NK-92 (cell line): Measurements from ENCODE around the gene PRR14L.
"Not testable (repeated sequence)": the region's sequence is repeated elsewhere in the genome, so short reads cannot be mapped to it uniquely, and the experiment has no call there.

Experiments
- DNase-seq: peaks from one replicate; lab custom pipeline; 2025; ENCODE audit not compliant: unreplicated experiment; lab: John Stamatoyannopoulos, UW

The PRR14L gene

DNA sequence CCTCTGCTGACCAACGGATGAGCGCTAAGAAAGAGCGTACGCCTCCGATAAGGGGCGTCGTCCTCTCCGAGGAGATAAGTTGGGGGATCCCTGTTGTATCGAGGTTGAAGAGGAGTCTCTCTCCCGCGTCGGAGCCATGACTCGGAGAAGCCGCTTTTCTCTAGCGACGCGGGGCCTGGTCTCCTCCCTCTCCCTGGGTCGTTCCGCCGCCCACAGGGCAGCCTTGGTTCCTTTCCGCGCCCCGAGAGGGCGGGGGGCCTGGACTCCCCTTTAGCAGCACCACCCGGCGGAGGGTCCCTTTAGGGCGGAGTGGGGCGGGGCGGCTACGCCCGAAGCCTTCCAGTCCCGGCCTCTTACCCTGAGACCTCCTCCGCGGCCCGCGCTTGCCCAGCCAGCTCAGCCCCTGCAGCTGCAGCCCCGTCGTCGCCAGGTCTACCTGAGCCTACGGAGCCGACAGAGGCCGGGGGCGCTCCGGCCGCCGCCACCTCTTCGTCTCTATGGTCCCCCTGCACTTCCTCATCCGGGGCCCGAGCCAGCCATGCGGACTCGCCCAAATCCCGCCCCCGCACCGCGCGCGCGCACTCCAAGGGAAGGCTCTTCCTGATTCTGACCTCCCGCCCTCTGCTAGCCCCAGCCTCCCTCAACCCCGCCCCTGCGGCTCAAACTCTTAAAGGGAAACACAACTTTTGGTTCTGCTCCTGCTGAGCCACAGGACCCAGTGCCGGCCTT lies at the start of gene PRR14L:
PRR14L (minus strand) TSS at position 497 of the 729 bp plus-strand sequence. CDS start 11,272 bp downstream, outside the sequence.
- DNase-seq: peak; percentile 75

DNA sequence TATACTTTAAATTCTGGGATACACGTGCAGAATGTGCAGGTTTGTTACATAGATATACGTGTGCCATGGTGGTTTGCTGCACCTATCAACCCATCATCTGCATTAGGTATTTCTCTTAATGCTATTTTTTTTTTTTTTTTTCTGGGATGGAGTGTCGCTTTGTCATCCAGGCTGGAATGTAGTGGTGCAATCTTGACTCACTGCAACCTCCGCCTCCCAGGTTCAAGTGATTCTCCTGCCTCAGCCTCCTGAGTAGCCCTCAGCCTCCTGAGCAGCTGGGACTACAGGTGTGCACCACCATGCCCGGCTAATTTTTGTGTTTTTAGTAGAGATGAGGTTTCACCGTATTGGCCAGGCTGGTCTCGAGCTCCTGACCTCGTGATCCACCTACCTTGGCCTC lies 49.4 kb upstream of the PRR14L start:
- DNase-seq: not testable (repeated sequence)

- no peak for DNase-seq
Observed at GRCh38 chr22:31790240-31790639, 40.3 kb upstream of the PRR14L start.

- no peak for DNase-seq
Observed at GRCh38 chr22:31789803-31790202, 39.9 kb upstream of the PRR14L start.

DNA sequence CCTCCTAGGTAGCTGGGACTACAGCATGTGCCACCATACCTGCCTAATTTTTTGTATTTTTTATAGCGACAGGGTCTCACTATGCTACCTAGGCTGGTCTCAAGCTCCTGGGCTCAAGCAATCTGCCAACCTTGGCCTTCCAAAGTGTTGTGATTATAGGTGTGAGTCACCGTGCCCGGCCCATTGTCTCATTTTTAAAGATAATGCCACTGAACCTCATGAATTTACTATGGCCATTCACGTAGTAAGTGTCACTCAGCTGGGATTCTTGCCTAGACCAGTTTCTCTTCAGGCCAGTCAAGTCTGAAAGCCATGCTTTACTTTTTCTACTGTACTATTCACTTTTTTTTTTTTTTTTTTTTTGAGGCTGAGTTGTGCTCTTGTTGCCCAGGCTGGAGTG lies 26.3 kb upstream of the PRR14L start:
- DNase-seq: no peak

GRCh38 chr22:31773416-31773815 lies 23.5 kb upstream of the PRR14L start:
- no peak for DNase-seq

DNA sequence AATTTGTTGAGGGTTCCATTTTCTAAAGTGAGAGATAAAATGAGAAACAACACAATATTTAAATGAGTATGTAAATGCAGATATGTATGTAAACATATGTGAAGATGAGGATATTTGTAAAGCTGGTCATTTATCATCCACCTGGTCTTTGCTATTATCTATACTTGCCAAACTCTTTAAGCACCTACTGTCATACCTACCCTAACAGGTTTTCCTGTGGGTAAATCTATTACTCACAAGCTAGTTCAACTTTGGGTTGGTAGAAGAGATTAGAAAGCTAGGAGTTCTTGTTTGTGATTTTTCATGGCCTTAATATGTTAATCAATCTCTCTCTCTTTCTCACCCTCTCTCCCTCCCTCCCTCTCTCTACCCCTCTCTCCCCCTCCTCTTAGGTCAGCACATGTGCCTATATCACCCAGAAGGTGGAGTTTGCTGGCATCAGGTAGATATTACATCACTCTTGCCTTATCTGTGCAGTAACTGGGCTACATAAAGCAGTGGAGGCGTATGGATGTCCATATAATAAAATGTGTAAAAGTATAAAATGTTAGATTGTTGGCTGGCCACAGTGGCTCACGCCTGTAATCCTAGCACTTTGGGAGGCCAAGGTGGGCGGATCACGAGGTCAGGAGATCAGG lies 18.6 kb upstream of the PRR14L start:
- no peak for DNase-seq

GRCh38 chr22:31764785-31765184 lies 14.9 kb upstream of the PRR14L start:
- DNase-seq: no peak

DNA sequence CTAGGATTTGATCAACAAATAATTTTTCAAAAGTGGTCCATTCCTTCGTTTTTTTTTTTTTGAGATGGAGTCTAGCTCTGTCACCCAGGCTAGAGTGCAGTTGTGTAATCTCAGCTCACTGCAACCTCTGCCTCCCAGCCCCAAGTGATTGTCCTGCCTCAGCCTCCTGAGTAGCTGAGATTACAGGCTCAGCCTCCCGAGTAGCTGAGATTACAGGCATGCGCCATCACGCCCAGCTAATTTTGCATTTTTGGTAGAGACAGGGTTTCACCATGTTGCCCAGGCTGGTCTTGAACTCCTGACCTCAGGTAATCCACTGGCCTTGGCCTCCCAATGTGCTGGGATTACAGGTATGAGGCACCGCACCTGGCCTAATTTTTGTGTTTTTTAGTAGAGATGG lies 8.9 kb upstream of the PRR14L start:
- not testable (repeated sequence) for DNase-seq

DNA sequence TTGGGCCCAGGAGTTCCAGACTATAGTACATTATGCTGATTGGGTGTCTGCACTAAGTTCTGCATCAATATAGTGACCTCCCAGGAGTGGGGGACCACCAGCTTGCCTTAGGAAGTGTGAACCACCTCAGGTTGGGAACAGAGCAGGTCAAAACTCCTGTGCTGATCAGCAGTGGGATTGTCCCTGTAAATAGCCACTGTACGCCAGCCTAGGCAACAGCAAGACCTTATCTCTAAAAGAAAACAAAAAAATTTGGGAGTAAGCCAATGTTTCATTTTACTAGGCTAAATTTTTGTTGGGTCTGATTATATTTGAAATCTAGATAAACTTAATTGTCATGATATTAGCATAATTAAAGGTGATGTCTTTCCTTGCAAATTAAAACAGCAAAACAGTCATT lies 7.3 kb upstream of the PRR14L start:
- no peak for DNase-seq

DNA sequence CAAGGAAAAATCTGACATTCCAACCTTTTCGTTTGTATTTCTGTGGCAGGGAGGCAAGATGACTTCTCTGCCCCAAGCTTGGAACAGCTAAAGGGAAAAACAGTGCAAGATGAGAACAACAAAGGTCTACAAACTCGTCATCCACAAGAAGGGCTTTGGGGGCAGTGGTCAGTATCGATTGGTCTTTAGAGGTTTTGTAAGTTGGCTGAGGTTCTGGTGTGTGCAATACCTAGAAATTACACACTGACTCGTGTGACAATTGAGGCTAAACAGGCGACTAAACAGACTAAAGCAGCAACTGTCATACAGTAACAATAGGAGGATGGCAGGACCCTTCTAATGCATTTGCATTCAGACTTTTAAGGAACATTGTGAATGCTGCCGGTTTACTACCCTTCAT lies 4.9 kb upstream of the PRR14L start:
- no peak for DNase-seq

DNA sequence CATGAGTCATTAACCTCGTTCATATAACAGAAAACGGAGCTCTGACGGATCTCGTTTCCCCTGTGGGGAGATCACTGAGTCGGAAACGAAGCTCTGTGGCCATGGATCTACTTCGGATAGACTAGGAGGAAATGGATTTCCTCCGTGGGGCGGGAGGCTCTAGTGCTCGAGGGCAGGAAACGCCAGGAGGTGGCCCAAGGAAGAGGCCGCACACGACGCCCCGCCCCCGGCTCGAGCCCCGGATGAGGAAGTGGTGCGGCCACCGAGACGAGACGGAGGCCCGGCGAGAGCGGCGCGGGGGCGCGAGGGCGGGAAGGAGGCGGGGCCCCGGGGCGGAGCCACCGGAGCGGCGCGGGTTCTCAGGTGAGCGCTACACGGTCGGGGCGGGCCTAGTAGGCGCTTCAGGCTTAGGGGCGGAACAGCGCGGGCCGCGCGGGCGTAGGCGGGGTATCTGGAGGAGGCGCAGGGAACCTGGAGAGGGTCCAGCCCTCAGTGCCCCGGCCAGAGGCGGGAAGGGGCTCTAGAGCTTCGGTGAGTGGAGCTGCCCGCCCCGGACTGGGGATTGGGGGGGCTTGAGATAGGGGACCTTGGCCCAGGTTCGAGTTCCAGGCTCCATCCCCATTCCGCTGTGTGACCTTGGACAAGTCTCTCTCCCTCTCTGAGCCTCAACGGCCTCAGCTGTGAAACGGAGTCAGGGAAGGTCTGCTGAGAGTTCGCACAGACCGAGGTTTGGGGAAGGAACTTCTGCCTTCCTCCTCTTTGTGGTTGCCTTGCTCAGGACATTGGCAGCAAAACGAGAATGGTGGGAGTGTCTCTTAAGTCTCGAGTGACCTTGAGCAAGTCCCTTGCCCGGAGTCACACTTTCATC lies 3.9 kb upstream of the PRR14L start, which contains the start of gene DEPDC5:
DEPDC5 (plus strand) TSS at position 386 of the 868 bp plus-strand sequence. CDS start 903 bp downstream, outside the sequence.
- DNase-seq: peak; percentile 24

DNA sequence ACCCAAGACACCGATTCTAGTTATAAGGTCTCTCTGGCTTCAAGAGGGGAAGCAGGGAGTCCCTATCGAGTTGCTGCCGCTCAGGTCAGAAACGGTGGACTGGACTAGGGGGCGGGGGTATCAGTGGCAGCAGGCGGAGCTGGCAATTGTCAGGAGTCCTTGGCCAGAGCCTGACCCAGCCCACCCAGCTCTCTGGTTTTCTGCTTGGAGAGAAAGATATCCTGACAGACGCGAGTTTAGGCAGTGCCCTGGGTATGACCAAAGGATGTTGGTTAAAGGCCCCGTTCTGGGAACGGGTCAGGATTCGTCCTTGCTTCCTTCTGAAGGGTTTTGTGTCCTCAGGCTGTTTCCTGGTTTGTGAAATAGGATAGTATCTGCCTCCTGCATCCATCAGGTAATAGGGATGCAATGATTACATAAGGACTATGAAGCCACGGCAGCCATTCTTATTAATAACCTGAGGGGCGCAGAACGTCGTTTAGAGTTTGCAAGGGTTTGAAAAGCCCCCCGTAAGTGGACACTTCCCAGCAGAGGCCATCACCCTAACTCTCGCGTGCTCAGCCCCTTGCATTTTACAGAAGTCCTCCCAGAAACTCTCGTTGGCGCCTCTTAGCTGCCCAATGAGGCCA lies 3.2 kb upstream of the PRR14L start:
- DNase-seq: no peak

- DNase-seq: no peak
Observed at GRCh38 chr22:31752096-31752847, 2.3 kb upstream of the PRR14L start.

- DNase-seq: no peak
Observed at GRCh38 chr22:31750365-31751284, 693 bp upstream of the PRR14L start.

GRCh38 chr22:31748490-31748889 lies 1.4 kb downstream of the PRR14L start:
- DNase-seq: no peak

GRCh38 chr22:31747441-31747840 lies 2.5 kb downstream of the PRR14L start:
- DNase-seq: no peak

DNA sequence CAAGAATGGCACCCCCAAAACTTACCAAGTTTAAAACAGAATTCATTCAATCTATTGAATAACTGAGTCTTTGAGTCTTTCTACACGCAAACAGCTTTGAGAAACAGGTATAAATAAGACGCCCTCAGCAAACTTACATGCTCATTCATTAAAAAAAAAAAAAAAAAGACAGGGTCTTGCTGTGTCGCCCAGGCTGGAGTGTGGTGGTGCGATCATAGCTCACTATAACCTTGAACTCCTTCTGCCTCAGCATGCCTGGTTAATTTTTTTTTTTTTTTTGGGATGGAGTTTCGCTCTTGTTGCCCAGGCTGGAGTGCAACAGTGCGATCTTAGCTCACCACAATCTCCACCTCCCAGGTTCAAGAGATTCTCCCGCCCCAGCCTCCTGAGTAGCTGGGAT lies 6.1 kb downstream of the PRR14L start:
- DNase-seq: no peak

- DNase-seq: no peak
Observed at GRCh38 chr22:31742682-31743081, 7.2 kb downstream of the PRR14L start.
